A673 (cell line): ENCODE measurements around the gene ULBP3.

Source experiments
- CTCF ChIP-seq: fragments of 300-800, 200-600 bp; sonication (generic); conservative IDR thresholded peaks from 2 replicates; pipeline ENCODE4 v1.5.1; 2017; ENCODE audit warnings: low read depth, mild to moderate bottlenecking, antibody characterized with exemption, low read length, moderate library complexity, mixed read lengths
- EZH2 ChIP-seq: fragments of 200-600 bp; sonication (generic); IDR thresholded peaks from 2 replicates; pipeline ENCODE4 v1.6.1; 2017; ENCODE audit warnings: borderline replicate concordance, low read depth, mild to moderate bottlenecking, mixed read lengths, antibody characterized with exemption, low read length; ENCODE audit not compliant: poor library complexity, severe bottlenecking

GRCh38 chr6:150028799-150029198, 40.1 kb downstream of the ULBP3 start:
- TF ChIP-seq CTCF: no peak
- no peak for TF ChIP-seq EZH2
